Lung (tissue), 12 donors: ENCODE measurements around the gene USH1G. TPM values are rescaled to one million over a fixed set of nuclear protein-coding genes. Genes with fewer than 3 reads are reported as not detected.

Source experiments
- ATAC-seq: fragments of 200-7000 bp; cut with Tn5 transposase; one replicate; pipeline ENCODE4 v1.9.1; 2020; ENCODE audit warnings: moderate number of reproducible peaks; ENCODE audit not compliant: insufficient read depth, low FRiP score
- DNase-seq, 3 donors: peaks; one replicate each; pipeline ENCODE4 v3.0.0-alpha.2; 2013 to 2017
- H3K27ac ChIP-seq, 2 donors: one replicate each; pipeline ENCODE4 v1.5.1; 2013; ENCODE audit warnings: mild to moderate bottlenecking in 2 of 2, moderate library complexity in 2 of 2, control low read depth in 1 of 2, inconsistent platforms in 1 of 2, low read depth in 1 of 2, low read length in 1 of 2
- H3K27me3 ChIP-seq, 3 donors: one replicate each; pipeline ENCODE4 v1.5.1; 2013; ENCODE audit warnings: low read length in 2 of 3; ENCODE audit not compliant: control insufficient read depth in 3 of 3, insufficient read depth in 3 of 3
- H3K36me3 ChIP-seq, 4 donors: one replicate each; pipeline ENCODE4 v1.5.1; 2013; ENCODE audit warnings: low read length in 4 of 4, mild to moderate bottlenecking in 1 of 4, moderate library complexity in 1 of 4; ENCODE audit not compliant: control insufficient read depth in 4 of 4, insufficient read depth in 4 of 4
- H3K4me1 ChIP-seq, 5 donors: one replicate each; pipeline ENCODE4 v1.5.1; 2013; ENCODE audit warnings: low read length in 5 of 5, mild to moderate bottlenecking in 2 of 5, moderate library complexity in 1 of 5; ENCODE audit not compliant: control insufficient read depth in 5 of 5, insufficient read depth in 5 of 5
- H3K4me3 ChIP-seq: one replicate; pipeline ENCODE4 v1.5.1; 2013; ENCODE audit warnings: mild to moderate bottlenecking, control low read depth, moderate library complexity
- H3K9ac ChIP-seq, 2 donors: one replicate each; pipeline ENCODE4 v1.5.1; 2013; ENCODE audit warnings: low read length in 2 of 2, control low read depth in 1 of 2; ENCODE audit not compliant: insufficient read depth in 1 of 2
- H3K9me3 ChIP-seq, 4 donors: one replicate each; pipeline ENCODE4 v1.5.1; 2013; ENCODE audit warnings: low read length in 3 of 4, mild to moderate bottlenecking in 1 of 4, moderate library complexity in 1 of 4; ENCODE audit not compliant: control insufficient read depth in 4 of 4, insufficient read depth in 3 of 4
- WGBS, 2 donors: extraction: QIAGEN DNeasy Blood & Tissue Kit; methylation state at CpG; one replicate each; pipeline ENCODE4 v1.1.7; 2013; 5-methylcytosine and 5-hydroxymethylcytosine counted together
- polyA plus RNA-seq, 2 donors: library from polyadenylated mRNA; stranded (reverse); fragments of 200-250 nt; gene quantifications; one replicate each; pipeline ENCODE4 v1.2.1, GENCODE V29; 2013
- total RNA-seq, 2 donors: library from RNA; depleted of rRNA in 1 of 2; stranded (reverse); fragments of >200 nt in 1 of 2; gene quantifications; one replicate each; pipeline ENCODE4 v1.2.1, GENCODE V29; 2014 to 2021
- TF ChIP-seq, protein P1 (sequence below): IDR thresholded peaks from 2 replicates; pipeline ENCODE4 v1.5.1; 2012; ENCODE audit warnings: mild to moderate bottlenecking; ENCODE audit errors: control extremely low read depth, extremely low read depth
- donor health status: control.
- donor health status: control.
- donor health status: Bipolar disorder and iron deficiency.
- donor health status: healthy.
- donor health status: DM: yes; HTN: yes; CAD: no.

The USH1G gene
- total and polyA plus RNA-seq, 4 donors = 0.01 TPM; not detected in 3

DNA sequence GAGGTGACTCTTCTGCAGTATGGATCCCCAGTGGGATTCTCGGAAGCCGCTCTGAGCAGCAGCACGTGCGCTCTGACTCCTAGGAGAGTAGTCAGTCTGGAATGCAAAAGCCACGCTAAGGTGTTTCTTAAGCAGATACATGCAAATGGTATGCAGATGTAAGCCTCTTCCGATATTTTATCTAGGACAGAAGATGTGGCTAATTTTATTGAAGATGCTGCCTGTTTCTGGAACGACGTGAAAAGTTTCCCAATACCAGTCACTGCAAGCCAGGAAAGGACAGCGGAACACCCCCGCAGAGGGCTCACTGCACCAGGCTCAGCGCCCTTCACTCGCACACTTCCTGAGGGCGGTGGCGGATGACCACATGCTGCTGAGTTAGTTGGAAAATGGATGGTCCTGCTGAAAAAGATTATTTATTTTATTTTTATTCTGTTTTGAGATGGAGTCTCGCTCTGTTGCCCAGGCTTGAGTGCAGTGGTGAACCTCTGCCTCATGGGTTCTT is 39.8 kb downstream of the USH1G start:
- no peaks in the 10 kb centered on the region for H3K9me3 ChIP-seq
- peaks cover 0 to 19% (median 4%) of the 10 kb centered on the region in 3 donors for H3K27me3 ChIP-seq
- no peak overlapping the region for H3K4me3 ChIP-seq
- H3K4me1 ChIP-seq = no peaks in the 10 kb centered on the region
- DNase-seq (no peak), ATAC-seq (no peak)
- TF ChIP-seq, protein P1, sequence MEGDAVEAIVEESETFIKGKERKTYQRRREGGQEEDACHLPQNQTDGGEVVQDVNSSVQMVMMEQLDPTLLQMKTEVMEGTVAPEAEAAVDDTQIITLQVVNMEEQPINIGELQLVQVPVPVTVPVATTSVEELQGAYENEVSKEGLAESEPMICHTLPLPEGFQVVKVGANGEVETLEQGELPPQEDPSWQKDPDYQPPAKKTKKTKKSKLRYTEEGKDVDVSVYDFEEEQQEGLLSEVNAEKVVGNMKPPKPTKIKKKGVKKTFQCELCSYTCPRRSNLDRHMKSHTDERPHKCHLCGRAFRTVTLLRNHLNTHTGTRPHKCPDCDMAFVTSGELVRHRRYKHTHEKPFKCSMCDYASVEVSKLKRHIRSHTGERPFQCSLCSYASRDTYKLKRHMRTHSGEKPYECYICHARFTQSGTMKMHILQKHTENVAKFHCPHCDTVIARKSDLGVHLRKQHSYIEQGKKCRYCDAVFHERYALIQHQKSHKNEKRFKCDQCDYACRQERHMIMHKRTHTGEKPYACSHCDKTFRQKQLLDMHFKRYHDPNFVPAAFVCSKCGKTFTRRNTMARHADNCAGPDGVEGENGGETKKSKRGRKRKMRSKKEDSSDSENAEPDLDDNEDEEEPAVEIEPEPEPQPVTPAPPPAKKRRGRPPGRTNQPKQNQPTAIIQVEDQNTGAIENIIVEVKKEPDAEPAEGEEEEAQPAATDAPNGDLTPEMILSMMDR = no peak
- no peaks in the 10 kb centered on the region for H3K36me3 ChIP-seq
- no peak overlapping the region for H3K9ac ChIP-seq
- no peak overlapping the region for H3K27ac ChIP-seq
- 48 to 54% methylated on average over 15 of the region's 15 CpGs for WGBS, 2 donors

DNA sequence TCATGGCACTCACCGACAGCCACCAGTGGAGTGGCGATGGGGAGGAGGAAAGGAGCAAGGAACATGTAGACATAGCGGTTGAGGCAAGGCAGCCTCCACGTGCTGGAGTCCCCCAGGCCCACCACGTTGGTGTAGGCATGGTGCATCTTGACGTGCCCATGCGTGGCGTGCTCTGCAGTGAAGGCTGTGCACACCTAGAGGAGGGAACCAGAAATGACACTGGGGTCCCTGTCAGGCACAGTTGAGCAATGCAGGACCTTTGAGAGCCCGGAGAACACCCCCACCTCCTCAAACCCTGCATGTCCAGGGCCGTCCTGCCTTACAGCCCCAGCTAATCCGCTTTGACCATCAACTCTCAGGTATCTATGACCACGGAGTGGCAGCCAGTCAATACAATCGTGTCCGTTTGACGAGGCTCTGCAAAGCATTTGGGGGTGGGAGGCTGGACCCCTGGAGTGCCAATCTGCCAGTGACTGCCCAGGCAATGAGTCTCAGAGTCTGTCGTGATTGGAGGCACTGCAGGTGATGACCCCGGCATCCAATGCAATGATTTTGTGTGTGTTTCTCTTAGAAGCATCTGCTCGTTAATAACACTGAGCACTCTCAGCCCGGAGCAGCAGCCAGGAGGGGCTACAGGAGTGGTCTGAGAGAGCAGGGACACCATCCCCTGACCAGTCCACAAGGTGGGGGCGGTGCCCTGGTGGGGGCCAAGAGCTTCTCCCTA is 40.4 kb downstream of the USH1G start:
- H3K4me3 ChIP-seq = no peak overlapping the region
- ATAC-seq = no peak
- no peak overlapping the region for H3K27ac ChIP-seq
- no peak overlapping the region for H3K9ac ChIP-seq
- no peaks in the 10 kb centered on the region for H3K9me3 ChIP-seq
- H3K36me3 ChIP-seq = no peaks in the 10 kb centered on the region
- H3K4me1 ChIP-seq = peaks cover 0 to 2% (median 0%) of the 10 kb centered on the region in 5 donors
- DNase-seq = no peak
- WGBS, 2 donors = 73 to 81% methylated on average over 19 to 20 of the region's 20 CpGs
- TF ChIP-seq, protein P1 = no peak
- peaks cover 0 to 19% (median 4%) of the 10 kb centered on the region in 3 donors for H3K27me3 ChIP-seq

DNA sequence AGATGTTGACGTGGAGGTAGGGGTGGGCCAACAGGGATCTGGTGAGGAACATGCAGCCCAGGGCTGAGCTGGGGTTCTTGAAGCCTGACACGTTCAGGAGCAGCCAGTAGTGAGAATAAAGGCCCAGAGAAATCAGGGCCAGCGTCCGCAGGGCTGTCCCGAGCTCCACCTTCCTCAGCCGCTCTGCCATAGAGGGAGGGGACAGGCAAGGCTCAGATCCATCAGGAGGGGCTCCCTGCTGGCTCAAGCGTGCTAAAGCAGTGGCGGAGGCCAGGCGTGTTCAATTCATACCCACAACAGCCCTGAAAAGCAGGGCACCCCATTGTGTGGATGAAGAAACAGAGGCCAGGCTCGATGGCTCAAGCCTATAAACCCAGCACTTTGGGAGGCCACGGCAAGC is 42.0 kb downstream of the USH1G start:
- no peak for ATAC-seq
- TF ChIP-seq, protein P1 = no peak

More for the DNA sequence above, 42.0 kb downstream of the USH1G start:
- H3K9ac ChIP-seq = no peak overlapping the region
- 74 to 86% methylated on average over 11 of the region's 11 CpGs for WGBS, 2 donors
- no peak for DNase-seq
- H3K4me3 ChIP-seq = no peak overlapping the region
- no peak overlapping the region for H3K27ac ChIP-seq
- H3K4me1 ChIP-seq = peaks cover 0 to 2% (median 0%) of the 10 kb centered on the region in 5 donors
- no peaks in the 10 kb centered on the region for H3K9me3 ChIP-seq
- H3K27me3 ChIP-seq = peaks cover 0 to 9% (median 0%) of the 10 kb centered on the region in 3 donors
- H3K36me3 ChIP-seq = no peaks in the 10 kb centered on the region
